Neural cell (in vitro differentiated cells): ENCODE measurements around the gene BPTF. TPM values are rescaled to one million over a fixed set of nuclear protein-coding genes. Genes with fewer than 3 reads are reported as not detected.

Experiments used
- H2AFZ ChIP-seq: fragments of 200-600, 300-800 bp; sonication (generic), shearing (Covaris generic); 2 replicates; pipeline ENCODE4 v1.6.0; 2014; ENCODE audit warnings: low read depth, mild to moderate bottlenecking, antibody characterized with exemption, low read length, moderate library complexity
- H3F3A ChIP-seq: fragments of 200-600 bp; shearing (Covaris generic); 2 replicates; pipeline ENCODE4 v1.6.1; 2016; ENCODE audit warnings: mild to moderate bottlenecking, moderate library complexity, mixed read lengths, antibody characterized with exemption, low read length; ENCODE audit not compliant: insufficient read depth, poor library complexity, severe bottlenecking
- H3K27ac ChIP-seq: fragments of 200-600, 300-800 bp; sonication (generic), shearing (Covaris generic); 2 replicates; pipeline ENCODE4 v1.5.1; 2014; ENCODE audit warnings: mild to moderate bottlenecking, low read length, moderate library complexity
- H3K27me3 ChIP-seq: fragments of 300-800, 200-600 bp; sonication (generic), shearing (Covaris generic); 2 replicates; pipeline ENCODE4 v1.6.0; 2014; ENCODE audit warnings: mild to moderate bottlenecking, low read depth, low read length, moderate library complexity; ENCODE audit not compliant: insufficient read depth
- H3K36me3 ChIP-seq: fragments of 300-800, 200-600 bp; sonication (generic), shearing (Covaris generic); 2 replicates; pipeline ENCODE4 v1.5.1; 2014; ENCODE audit warnings: mild to moderate bottlenecking, antibody characterized with exemption, low read length, moderate library complexity; ENCODE audit not compliant: insufficient read depth
- H3K4me2 ChIP-seq: fragments of 300-800, 200-600 bp; sonication (generic), shearing (Covaris generic); 2 replicates; pipeline ENCODE4 v1.6.0; 2014; ENCODE audit warnings: mild to moderate bottlenecking, low read length
- H3K4me3 ChIP-seq: fragments of 300-800, 200-600 bp; sonication (generic), shearing (Covaris generic); 2 replicates; pipeline ENCODE4 v1.5.1; 2014; ENCODE audit warnings: mild to moderate bottlenecking, low read length, moderate library complexity
- H3K79me2 ChIP-seq: fragments of 200-600 bp; shearing (Covaris generic); replicated peaks from 2 replicates; pipeline ENCODE4 v1.6.0; 2014; ENCODE audit warnings: mild to moderate bottlenecking, low read length, moderate library complexity; ENCODE audit not compliant: insufficient read depth
- H3K9ac ChIP-seq: fragments of 300-800, 200-600 bp; sonication (generic), shearing (Covaris generic); 2 replicates; pipeline ENCODE4 v1.6.1; 2016; ENCODE audit warnings: mild to moderate bottlenecking, low read length, mixed read lengths
- H3K9me2 ChIP-seq: fragments of 200-600 bp; shearing (Covaris generic); 2 replicates; pipeline ENCODE4 v1.6.1; 2016; ENCODE audit warnings: mild to moderate bottlenecking, low read length, mixed read lengths; ENCODE audit not compliant: insufficient read depth
- H3K9me3 ChIP-seq: fragments of 200-600, 300-800 bp; sonication (generic), shearing (Covaris generic); 2 replicates; pipeline ENCODE4 v1.6.1; 2016; ENCODE audit warnings: mild to moderate bottlenecking, mixed run types, low read length, moderate library complexity, mixed read lengths
- H4K20me1 ChIP-seq: fragments of 200-600 bp; shearing (Covaris generic); 2 replicates; pipeline ENCODE4 v1.6.1; 2016; ENCODE audit warnings: mild to moderate bottlenecking, mixed run types; ENCODE audit not compliant: insufficient read depth
- EP300 ChIP-seq: fragments of 450-650 bp; conservative IDR thresholded peaks from 2 replicates; pipeline ENCODE4 v1.6.1; 2014; ENCODE audit warnings: antibody characterized with exemption, mild to moderate bottlenecking, moderate library complexity; ENCODE audit not compliant: poor library complexity, severe bottlenecking
- EZH2 ChIP-seq: fragments of 200-600, 300-800 bp; shearing (Covaris generic), sonication (generic); IDR thresholded peaks from 2 replicates; pipeline ENCODE4 v1.6.1; 2014; ENCODE audit warnings: antibody characterized with exemption, low read length, borderline replicate concordance, mild to moderate bottlenecking; ENCODE audit not compliant: insufficient read depth, poor library complexity, severe bottlenecking
- MXI1 ChIP-seq: fragments of 450-650 bp; conservative IDR thresholded peaks from 2 replicates; pipeline ENCODE4 v1.6.1; 2014; ENCODE audit warnings: antibody characterized with exemption, mild to moderate bottlenecking; ENCODE audit not compliant: poor library complexity, severe bottlenecking
- POLR2AphosphoS5 ChIP-seq: IDR thresholded peaks from 2 replicates; pipeline ENCODE4 v1.6.1; 2012
- RAD21 ChIP-seq: fragments of 450-650 bp; conservative IDR thresholded peaks from 2 replicates; pipeline ENCODE4 v1.6.1; 2014; ENCODE audit warnings: antibody characterized with exemption, mild to moderate bottlenecking, moderate library complexity
- SMC3 ChIP-seq: fragments of 450-650 bp; conservative IDR thresholded peaks from 2 replicates; pipeline ENCODE4 v1.6.1; 2014; ENCODE audit warnings: antibody characterized with exemption, mild to moderate bottlenecking, moderate library complexity; ENCODE audit not compliant: poor library complexity
- TAF1 ChIP-seq: IDR thresholded peaks from 2 replicates; pipeline ENCODE4 v1.6.1; 2012; ENCODE audit warnings: low read depth
- polyA plus RNA-seq: library from polyadenylated mRNA; depleted of rRNA; stranded (reverse); fragments of >200 nt; gene quantifications from 2 replicates; pipeline ENCODE4 v1.2.3, GENCODE V29; 2014
- TF ChIP-seq, protein P1 (sequence below): IDR thresholded peaks from 2 replicates; pipeline ENCODE4 v1.6.1; 2012; ENCODE audit warnings: borderline replicate concordance
- TF ChIP-seq, protein P2 (sequence below): fragments of 450-650 bp; IDR thresholded peaks from 2 replicates; pipeline ENCODE4 v1.5.1; 2014; ENCODE audit warnings: antibody characterized with exemption, mild to moderate bottlenecking, moderate library complexity; ENCODE audit not compliant: poor library complexity, severe bottlenecking

BPTF gene
- polyA plus RNA-seq, 1 donor from 2014 or later: 46.7 TPM

DNA sequence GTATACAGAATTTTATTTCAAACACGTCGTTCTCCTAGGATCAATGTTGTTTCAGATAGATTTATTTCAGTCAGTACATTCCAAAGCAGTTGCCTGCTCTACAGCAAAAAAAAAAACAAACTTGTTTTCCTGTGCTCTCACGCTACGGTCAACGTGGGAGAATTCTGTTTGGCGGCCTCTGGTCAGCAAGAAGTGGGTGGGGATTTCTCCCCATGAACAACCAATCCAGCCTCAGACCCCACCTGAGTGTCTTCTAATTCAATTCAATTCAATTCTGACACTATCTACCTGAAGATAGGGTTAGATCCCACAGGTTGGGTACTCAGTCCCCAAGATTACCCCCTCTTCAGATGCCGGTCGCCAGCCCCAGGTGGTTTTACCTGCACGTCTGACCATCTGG lies 148.9 kb downstream of the BPTF start:
- no peaks in the 10 kb centered on the region for H3K9me3 ChIP-seq
- no peaks in the 10 kb centered on the region for H3F3A ChIP-seq
- peaks cover 5% of the 10 kb centered on the region for H3K36me3 ChIP-seq
- no peaks in the 10 kb centered on the region for H3K9me2 ChIP-seq
- TF ChIP-seq SMC3 (no peak), RAD21 (no peak), EP300 (no peak), TAF1 (no peak), EZH2 (no peak), MXI1 (no peak), POLR2AphosphoS5 (no peak)
- TF ChIP-seq, protein P1, sequence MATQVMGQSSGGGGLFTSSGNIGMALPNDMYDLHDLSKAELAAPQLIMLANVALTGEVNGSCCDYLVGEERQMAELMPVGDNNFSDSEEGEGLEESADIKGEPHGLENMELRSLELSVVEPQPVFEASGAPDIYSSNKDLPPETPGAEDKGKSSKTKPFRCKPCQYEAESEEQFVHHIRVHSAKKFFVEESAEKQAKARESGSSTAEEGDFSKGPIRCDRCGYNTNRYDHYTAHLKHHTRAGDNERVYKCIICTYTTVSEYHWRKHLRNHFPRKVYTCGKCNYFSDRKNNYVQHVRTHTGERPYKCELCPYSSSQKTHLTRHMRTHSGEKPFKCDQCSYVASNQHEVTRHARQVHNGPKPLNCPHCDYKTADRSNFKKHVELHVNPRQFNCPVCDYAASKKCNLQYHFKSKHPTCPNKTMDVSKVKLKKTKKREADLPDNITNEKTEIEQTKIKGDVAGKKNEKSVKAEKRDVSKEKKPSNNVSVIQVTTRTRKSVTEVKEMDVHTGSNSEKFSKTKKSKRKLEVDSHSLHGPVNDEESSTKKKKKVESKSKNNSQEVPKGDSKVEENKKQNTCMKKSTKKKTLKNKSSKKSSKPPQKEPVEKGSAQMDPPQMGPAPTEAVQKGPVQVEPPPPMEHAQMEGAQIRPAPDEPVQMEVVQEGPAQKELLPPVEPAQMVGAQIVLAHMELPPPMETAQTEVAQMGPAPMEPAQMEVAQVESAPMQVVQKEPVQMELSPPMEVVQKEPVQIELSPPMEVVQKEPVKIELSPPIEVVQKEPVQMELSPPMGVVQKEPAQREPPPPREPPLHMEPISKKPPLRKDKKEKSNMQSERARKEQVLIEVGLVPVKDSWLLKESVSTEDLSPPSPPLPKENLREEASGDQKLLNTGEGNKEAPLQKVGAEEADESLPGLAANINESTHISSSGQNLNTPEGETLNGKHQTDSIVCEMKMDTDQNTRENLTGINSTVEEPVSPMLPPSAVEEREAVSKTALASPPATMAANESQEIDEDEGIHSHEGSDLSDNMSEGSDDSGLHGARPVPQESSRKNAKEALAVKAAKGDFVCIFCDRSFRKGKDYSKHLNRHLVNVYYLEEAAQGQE: no peak
- TF ChIP-seq, protein P2, sequence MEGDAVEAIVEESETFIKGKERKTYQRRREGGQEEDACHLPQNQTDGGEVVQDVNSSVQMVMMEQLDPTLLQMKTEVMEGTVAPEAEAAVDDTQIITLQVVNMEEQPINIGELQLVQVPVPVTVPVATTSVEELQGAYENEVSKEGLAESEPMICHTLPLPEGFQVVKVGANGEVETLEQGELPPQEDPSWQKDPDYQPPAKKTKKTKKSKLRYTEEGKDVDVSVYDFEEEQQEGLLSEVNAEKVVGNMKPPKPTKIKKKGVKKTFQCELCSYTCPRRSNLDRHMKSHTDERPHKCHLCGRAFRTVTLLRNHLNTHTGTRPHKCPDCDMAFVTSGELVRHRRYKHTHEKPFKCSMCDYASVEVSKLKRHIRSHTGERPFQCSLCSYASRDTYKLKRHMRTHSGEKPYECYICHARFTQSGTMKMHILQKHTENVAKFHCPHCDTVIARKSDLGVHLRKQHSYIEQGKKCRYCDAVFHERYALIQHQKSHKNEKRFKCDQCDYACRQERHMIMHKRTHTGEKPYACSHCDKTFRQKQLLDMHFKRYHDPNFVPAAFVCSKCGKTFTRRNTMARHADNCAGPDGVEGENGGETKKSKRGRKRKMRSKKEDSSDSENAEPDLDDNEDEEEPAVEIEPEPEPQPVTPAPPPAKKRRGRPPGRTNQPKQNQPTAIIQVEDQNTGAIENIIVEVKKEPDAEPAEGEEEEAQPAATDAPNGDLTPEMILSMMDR: no peak
- no peak overlapping the region for H2AFZ ChIP-seq
- H3K27ac ChIP-seq: no peak overlapping the region
- H3K79me2 ChIP-seq: no peaks in the 10 kb centered on the region
- no peaks in the 10 kb centered on the region for H3K27me3 ChIP-seq
- H4K20me1 ChIP-seq: no peaks in the 10 kb centered on the region
- H3K4me3 ChIP-seq: no peak overlapping the region
- no peak overlapping the region for H3K4me2 ChIP-seq
- no peak overlapping the region for H3K9ac ChIP-seq

DNA sequence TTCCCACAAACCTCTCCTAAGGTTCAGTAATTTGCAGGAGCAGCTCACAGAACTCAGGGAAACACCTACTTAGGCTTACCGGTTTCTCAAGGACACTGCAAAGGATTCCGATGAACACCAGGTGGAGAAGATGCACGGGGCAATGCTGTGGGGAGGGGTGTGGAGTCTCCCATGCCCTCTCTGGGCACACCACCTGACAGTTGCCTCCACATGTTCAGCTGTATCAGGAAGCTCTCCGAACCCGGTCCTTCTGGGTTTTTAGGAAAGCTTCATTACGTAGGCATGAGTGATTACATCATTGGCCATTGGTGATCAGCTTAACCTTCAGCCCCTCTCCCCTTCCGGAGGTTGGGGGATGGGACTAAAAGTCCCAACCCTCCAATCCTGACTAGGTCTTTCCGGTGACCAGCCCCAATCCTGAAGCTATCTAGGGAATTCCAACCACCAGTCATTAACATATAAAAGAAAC lies 149.3 kb downstream of the BPTF start:
- H3K4me3 ChIP-seq: no peak overlapping the region
- no peaks in the 10 kb centered on the region for H3K9me3 ChIP-seq

More for the DNA sequence above, 149.3 kb downstream of the BPTF start:
- TF ChIP-seq, protein P1: no peak
- TF ChIP-seq MXI1 (no peak), EP300 (no peak), RAD21 (no peak), TAF1 (no peak), EZH2 (no peak), POLR2AphosphoS5 (no peak), SMC3 (no peak)
- TF ChIP-seq, protein P2: no peak
- Histone ChIP-seq H3K9me2 (no peaks in the 10 kb centered on the region), H3K9ac (no peak overlapping the region), H3K27me3 (no peaks in the 10 kb centered on the region), H3K79me2 (no peaks in the 10 kb centered on the region), H4K20me1 (no peaks in the 10 kb centered on the region), H3K27ac (no peak overlapping the region), H3K4me2 (no peak overlapping the region), H2AFZ (no peak overlapping the region), H3F3A (no peaks in the 10 kb centered on the region), H3K36me3 (peaks cover 5% of the 10 kb centered on the region)
